ENCODE measurements around the gene FOXI2. TPM values are rescaled to one million over a fixed set of nuclear protein-coding genes. Genes with fewer than 3 reads are reported as not detected.

FOXI2 gene
- total and polyA plus RNA-seq, 2 experiments from 2014 or later: not detected

GRCh38 chr10:127739908-127740307, 2.9 kb downstream of the FOXI2 start:
- TF ChIP-seq EZH2phosphoT487 (IDR thresholded peaks at IDR 0.05; ENCODE audit: low read depth, severe bottlenecking, unreplicated experiment) (no peak), CTCF (IDR thresholded peaks at IDR 0.05; ENCODE audit: poor library complexity) (no peak), EZH2 (IDR thresholded peaks at IDR 0.05; ENCODE audit: borderline replicate concordance) (no peak)
- no peaks in the 10 kb centered on the region for H3K79me2 ChIP-seq
- H3K4me3 ChIP-seq: no peak overlapping the region
- no peaks in the 10 kb centered on the region for H3K36me3 ChIP-seq (replicated peaks; ENCODE audit: insufficient read depth, low read depth)
- no peak overlapping the region for H3K4me2 ChIP-seq
- peaks cover 3% of the 10 kb centered on the region for H3K4me1 ChIP-seq (ENCODE audit: insufficient read depth)
- H4K20me1 ChIP-seq (ENCODE audit: insufficient read depth, poor library complexity, severe bottlenecking): no peaks in the 10 kb centered on the region
- no peaks in the 10 kb centered on the region for H3K9me2 ChIP-seq (replicated peaks; ENCODE audit: insufficient read depth)
- no peaks in the 10 kb centered on the region for H3K9me3 ChIP-seq (ENCODE audit: low read depth)
- WGBS (ENCODE audit: low lambda C conversion rate, missing lambda C conversion rate): 75% methylated on average over 1 of the region's 1 CpG
- peaks cover 67% of the 10 kb centered on the region for H3K27me3 ChIP-seq
- H2AFZ ChIP-seq: no peak overlapping the region
- no peak overlapping the region for H3K27ac ChIP-seq
- DNase-seq (ENCODE audit: low spot score): no peak

GRCh38 chr10:127740596-127740995, 3.6 kb downstream of the FOXI2 start:
- 64% methylated on average over 5 of the region's 5 CpGs for WGBS (ENCODE audit: low lambda C conversion rate, missing lambda C conversion rate)
- DNase-seq (ENCODE audit: low spot score): peak; percentile 42
- Histone ChIP-seq H2AFZ (no peak overlapping the region), H3K4me3 (no peak overlapping the region), H3K79me2 (no peaks in the 10 kb centered on the region), H3K9me2 (replicated peaks; ENCODE audit: insufficient read depth) (no peaks in the 10 kb centered on the region), H3K27ac (no peak overlapping the region), H4K20me1 (ENCODE audit: insufficient read depth, poor library complexity, severe bottlenecking) (no peaks in the 10 kb centered on the region), H3K4me1 (ENCODE audit: insufficient read depth) (peaks cover 3% of the 10 kb centered on the region), H3K9me3 (ENCODE audit: low read depth) (no peaks in the 10 kb centered on the region), H3K27me3 (peaks cover 60% of the 10 kb centered on the region), H3K36me3 (replicated peaks; ENCODE audit: insufficient read depth, low read depth) (no peaks in the 10 kb centered on the region), H3K4me2 (no peak overlapping the region)
- TF ChIP-seq EZH2phosphoT487 (IDR thresholded peaks at IDR 0.05; ENCODE audit: low read depth, severe bottlenecking, unreplicated experiment) (no peak), CTCF (IDR thresholded peaks at IDR 0.05; ENCODE audit: poor library complexity) (no peak), EZH2 (IDR thresholded peaks at IDR 0.05; ENCODE audit: borderline replicate concordance) (no peak)

- H3K9me2 ChIP-seq (replicated peaks; ENCODE audit: insufficient read depth): no peaks in the 10 kb centered on the region
- H3K9me3 ChIP-seq (ENCODE audit: low read depth): no peaks in the 10 kb centered on the region
- H3K4me2 ChIP-seq: no peak overlapping the region
- WGBS (ENCODE audit: low lambda C conversion rate, missing lambda C conversion rate): 74% methylated on average over 3 of the region's 3 CpGs
- H3K4me3 ChIP-seq: no peak overlapping the region
- H3K4me1 ChIP-seq (ENCODE audit: insufficient read depth): no peaks in the 10 kb centered on the region
- no peak overlapping the region for H2AFZ ChIP-seq
- no peaks in the 10 kb centered on the region for H3K79me2 ChIP-seq
- DNase-seq (ENCODE audit: low spot score): no peak
- no peaks in the 10 kb centered on the region for H4K20me1 ChIP-seq (ENCODE audit: insufficient read depth, poor library complexity, severe bottlenecking)
- H3K27me3 ChIP-seq: peaks cover 34% of the 10 kb centered on the region
- TF ChIP-seq CTCF (IDR thresholded peaks at IDR 0.05; ENCODE audit: poor library complexity) (no peak), EZH2 (IDR thresholded peaks at IDR 0.05; ENCODE audit: borderline replicate concordance) (no peak), EZH2phosphoT487 (IDR thresholded peaks at IDR 0.05; ENCODE audit: low read depth, severe bottlenecking, unreplicated experiment) (no peak)
- H3K36me3 ChIP-seq (replicated peaks; ENCODE audit: insufficient read depth, low read depth): no peaks in the 10 kb centered on the region
- no peak overlapping the region for H3K27ac ChIP-seq
These were observed 6.2 kb downstream of the FOXI2 start for GRCh38 chr10:127743205-127743604.

GRCh38 chr10:127744956-127745355, 8.0 kb downstream of the FOXI2 start:
- no peak overlapping the region for H3K4me2 ChIP-seq
- no peaks in the 10 kb centered on the region for H3K79me2 ChIP-seq
- no peak overlapping the region for H3K4me3 ChIP-seq
- TF ChIP-seq EZH2phosphoT487 (IDR thresholded peaks at IDR 0.05; ENCODE audit: low read depth, severe bottlenecking, unreplicated experiment) (no peak), CTCF (IDR thresholded peaks at IDR 0.05; ENCODE audit: poor library complexity) (no peak), EZH2 (IDR thresholded peaks at IDR 0.05; ENCODE audit: borderline replicate concordance) (no peak)
- H3K27ac ChIP-seq: no peak overlapping the region
- H2AFZ ChIP-seq: no peak overlapping the region
- peaks cover 21% of the 10 kb centered on the region for H3K27me3 ChIP-seq
- no peak for DNase-seq (ENCODE audit: low spot score)
- H3K4me1 ChIP-seq (ENCODE audit: insufficient read depth): no peaks in the 10 kb centered on the region
- 58% methylated on average over 9 of the region's 9 CpGs for WGBS (ENCODE audit: low lambda C conversion rate, missing lambda C conversion rate)
- no peaks in the 10 kb centered on the region for H4K20me1 ChIP-seq (ENCODE audit: insufficient read depth, poor library complexity, severe bottlenecking)
- no peaks in the 10 kb centered on the region for H3K36me3 ChIP-seq (replicated peaks; ENCODE audit: insufficient read depth, low read depth)
- no peaks in the 10 kb centered on the region for H3K9me3 ChIP-seq (ENCODE audit: low read depth)
- H3K9me2 ChIP-seq (replicated peaks; ENCODE audit: insufficient read depth): no peaks in the 10 kb centered on the region
